Pancreas (tissue), 10 donors: ENCODE data around the gene KRTAP5-7. TPM values are rescaled to one million over a fixed set of nuclear protein-coding genes. Genes with fewer than 3 reads are reported as not detected.
"Not testable (repeated sequence)": the region's sequence is repeated elsewhere in the genome, so short reads cannot be mapped to it uniquely, and the experiment has no call there.

Experiments
- ATAC-seq, 4 donors: fragments of 200-7000 bp; cut with Tn5 transposase; one replicate each; pipeline versions ENCODE4 v1.8.0 to v1.9.1; 2020; ENCODE audit warnings: mild to moderate bottlenecking in 4 of 4, moderate library complexity in 4 of 4
- DNase-seq, 6 donors: peaks; one replicate each; pipeline ENCODE4 v3.0.0-alpha.2; 2020
- FAIRE-seq: peaks from 2 replicates; lab custom pipeline; 2012; peaks lifted over from hg19 to GRCh38; lab: Jason Lieb, UNC
- H3K27ac ChIP-seq, 4 donors: fragments of 200-600 bp; sonication (generic); 1 replicate in 3 of 4; 2 replicates in 1 of 4; pipeline versions ENCODE4 v1.5.0 to v1.8.0; 2020
- H3K27me3 ChIP-seq, 4 donors: fragments of 200-600 bp; one replicate each; pipeline ENCODE4 v1.8.0; 2021
- H3K36me3 ChIP-seq, 3 donors: fragments of 200-600 bp; sonication (generic) in 1 of 3; one replicate each; pipeline versions ENCODE4 v1.5.0 to v1.8.0; 2020 to 2021
- H3K4me1 ChIP-seq, 3 donors: fragments of 200-600 bp; one replicate each; pipeline ENCODE4 v1.8.0; 2021
- H3K4me3 ChIP-seq, 4 donors: fragments of 200-600 bp; sonication (generic) in 2 of 4; one replicate each; pipeline versions ENCODE4 v1.5.0 to v1.8.0; 2020 to 2021
- H3K9me3 ChIP-seq, 4 donors: fragments of 200-600 bp; one replicate each; pipeline ENCODE4 v1.8.0; 2021
- CTCF ChIP-seq, 4 donors: fragments of 200-600 bp; sonication (generic) in 3 of 4; IDR thresholded peaks; one replicate each; pipeline versions ENCODE4 v1.5.0 to v1.8.0; 2021; ENCODE audit warnings: antibody characterized with exemption in 4 of 4
- WGBS, 2 donors: extraction: QIAGEN DNeasy Blood & Tissue Kit; methylation state at CpG; one replicate each; pipeline ENCODE4 v1.1.7; 2013; 5-methylcytosine and 5-hydroxymethylcytosine counted together
- intact Hi-C, 3 donors: fragments of 100-400 bp; cut with DNase I; formaldehyde crosslinking; loops; one replicate each; pipeline versions ENCODE4 v1.11.1 to v1.14.2; 2022
- polyA plus RNA-seq, 2 donors: library from polyadenylated mRNA; stranded (reverse); fragments of 200-250 nt; gene quantifications; one replicate each; pipeline ENCODE4 v1.2.3, GENCODE V29; 2013
- total RNA-seq, 6 donors: library from RNA; stranded (reverse); fragmentation: NEBNext Ultra II Directional in 4 of 6; extraction: Animal tissue kit (Norgen Biotek cat#: 25700) in 4 of 6; gene quantifications; one replicate each; pipeline versions ENCODE4 v1.2.1 to v1.2.4, GENCODE V29; 2021 to 2023
- donor health status: healthy with polysubstance abuse.
- donor health status: DM: no; HTN: no; CAD: no; lungs with moderate emphysema.
- donor health status: DM: no; HTN: no; CAD: no.
- donor health status: control.
- donor health status: control.
- donor health status: Bipolar disorder and iron deficiency.
- donor health status: DM: yes; HTN: yes; CAD: no.
- donor health status: DM: no; HTN: no; CAD: no.
- donor health status: DM: no; HTN: no; CAD: no.
- donor health status: DM: yes; HTN: yes; CAD: no.

KRTAP5-7 gene
- total and polyA plus RNA-seq, 8 donors, result 0.12 to 0.19 (median 0.14) TPM; not detected in 4

GRCh38 chr11:71538666-71538990 lies 11.6 kb downstream of the KRTAP5-7 start:
- no peak for FAIRE-seq
- Histone ChIP-seq H3K27me3 (no peaks in the 10 kb centered on the region), H3K4me3 (no peak overlapping the region), H3K9me3 (no peaks in the 10 kb centered on the region), H3K36me3 (no peaks in the 10 kb centered on the region), H3K27ac (no peak overlapping the region), H3K4me1 (peaks cover 0 to 10% (median 6%) of the 10 kb centered on the region in 3 donors)
- 93 to 98% methylated on average over 4 of the region's 4 CpGs for WGBS, 2 donors
- TF ChIP-seq CTCF (IDR thresholded peaks at IDR 0.05), result no peak
- no peak for DNase-seq
- intact Hi-C loops, result no loop called here
- ATAC-seq, result no peak

GRCh38 chr11:71539017-71539416 lies 11.9 kb downstream of the KRTAP5-7 start:
- intact Hi-C loops, result no loop called here
- no peak for ATAC-seq

GRCh38 chr11:71539971-71540370 lies 12.9 kb downstream of the KRTAP5-7 start:
- H3K27ac ChIP-seq, H3K4me3 ChIP-seq, intact Hi-C loops, H3K36me3 ChIP-seq, FAIRE-seq, H3K9me3 ChIP-seq, H3K4me1 ChIP-seq, H3K27me3 ChIP-seq, ATAC-seq, DNase-seq: not testable (repeated sequence)
- WGBS, 2 donors, result 90 to 96% methylated on average over 11 of the region's 11 CpGs

More at GRCh38 chr11:71539017-71539416, 11.9 kb downstream of the KRTAP5-7 start:
- DNase-seq (no peak), FAIRE-seq (no peak)
- Histone ChIP-seq H3K27ac (no peak overlapping the region), H3K4me3 (no peak overlapping the region), H3K4me1 (peaks cover 0 to 10% (median 6%) of the 10 kb centered on the region in 3 donors), H3K27me3 (no peaks in the 10 kb centered on the region), H3K9me3 (no peaks in the 10 kb centered on the region), H3K36me3 (no peaks in the 10 kb centered on the region)
- no peak for TF ChIP-seq CTCF (IDR thresholded peaks at IDR 0.05)
- 79 to 84% methylated on average over 11 of the region's 11 CpGs for WGBS, 2 donors

- H3K27me3 ChIP-seq, H3K4me3 ChIP-seq, H3K9me3 ChIP-seq, intact Hi-C loops, ATAC-seq, FAIRE-seq, H3K4me1 ChIP-seq, DNase-seq, H3K27ac ChIP-seq, H3K36me3 ChIP-seq: not testable (repeated sequence)
- WGBS, 2 donors, result 90 to 92% methylated on average over 9 of the region's 9 CpGs
Observed at GRCh38 chr11:71540521-71541304, 13.6 kb downstream of the KRTAP5-7 start.

GRCh38 chr11:71542382-71542781 lies 15.3 kb downstream of the KRTAP5-7 start:
- ATAC-seq (no peak), DNase-seq (no peak), FAIRE-seq (no peak)
- intact Hi-C loops, result no loop called here
- Histone ChIP-seq H3K4me3 (no peak overlapping the region), H3K9me3 (no peaks in the 10 kb centered on the region), H3K4me1 (no peaks in the 10 kb centered on the region), H3K27me3 (no peaks in the 10 kb centered on the region), H3K27ac (no peak overlapping the region), H3K36me3 (no peaks in the 10 kb centered on the region)
- TF ChIP-seq CTCF (IDR thresholded peaks at IDR 0.05), result no peak
- 88 to 89% methylated on average over 7 of the region's 7 CpGs for WGBS, 2 donors
